NCI-H1092 (cell line): ENCODE results near the gene CENPVL1.
"Not testable (repeated sequence)": the region's sequence is repeated elsewhere in the genome, so short reads cannot be mapped to it uniquely, and the experiment has no call there.

ENCODE experiments used
- DNase-seq: peaks from one replicate; lab custom pipeline; 2025; lab: John Stamatoyannopoulos, UW

Gene CENPVL1

DNA sequence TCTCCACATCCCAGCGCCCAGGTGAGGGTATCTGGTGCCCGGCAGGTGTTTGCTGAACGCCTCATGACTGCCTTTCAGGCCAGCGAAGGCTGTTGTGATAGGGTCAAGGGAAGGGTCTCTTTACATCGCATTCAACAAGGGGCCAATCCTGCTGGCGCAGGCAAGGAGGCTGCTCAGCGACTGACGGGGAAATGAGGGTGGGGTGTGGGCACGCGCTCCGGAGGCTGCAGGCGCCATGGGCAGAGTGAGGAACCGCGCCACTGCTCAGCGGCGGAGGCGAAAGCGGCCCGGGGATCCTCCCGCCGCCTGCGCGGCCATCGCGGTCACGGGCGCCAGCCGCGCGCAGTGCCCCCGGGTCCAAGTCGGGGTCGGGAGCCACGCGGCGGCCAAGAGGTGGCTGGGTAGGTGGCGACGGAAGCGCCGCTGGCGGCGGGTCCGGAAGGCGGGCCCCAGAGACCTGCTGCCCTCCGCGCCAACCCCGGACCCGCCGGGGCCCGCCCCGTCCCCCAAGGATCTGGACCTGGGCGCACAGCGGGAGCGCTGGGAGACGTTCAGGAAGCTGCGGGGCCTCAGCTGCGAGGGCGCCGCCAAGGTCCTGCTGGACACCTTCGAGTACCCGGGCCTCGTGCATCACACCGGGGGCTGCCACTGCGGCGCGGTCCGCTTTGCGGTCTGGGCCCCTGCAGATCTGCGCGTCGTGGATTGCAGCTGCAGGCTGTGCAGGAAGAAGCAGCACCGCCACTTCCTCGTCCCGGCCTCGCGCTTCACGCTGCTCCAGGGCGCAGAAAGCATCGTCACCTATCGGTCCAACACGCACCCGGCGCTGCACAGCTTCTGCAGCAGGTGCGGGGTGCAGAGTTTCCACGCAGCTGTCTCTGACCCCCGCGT lies at the start of gene CENPVL1:
TSS of gene CENPVL1 (plus strand) at position 236 of the 888 bp plus-strand sequence. CDS start at position 236, 0 bp downstream.
- DNase-seq: not testable (repeated sequence)

DNA sequence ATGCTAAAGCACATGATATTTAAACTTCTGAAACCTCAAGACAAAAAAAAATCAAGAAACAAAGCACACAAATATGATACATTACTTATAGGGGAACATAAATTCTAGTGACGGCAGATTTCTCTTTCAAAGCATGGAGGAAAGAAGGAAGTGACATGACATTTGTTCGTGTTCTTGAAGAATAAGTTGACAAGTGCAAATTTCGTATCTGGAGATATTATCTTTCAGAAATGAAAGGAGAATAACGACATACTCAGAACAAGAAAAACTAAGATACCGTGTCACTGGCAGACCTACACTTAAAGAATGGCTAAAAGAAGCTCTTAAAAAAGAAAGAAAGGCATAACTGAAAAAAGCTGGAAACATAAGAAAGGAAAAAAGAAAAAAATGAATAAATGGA lies 44.3 kb upstream of the CENPVL1 start:
- DNase-seq: no peak

DNA sequence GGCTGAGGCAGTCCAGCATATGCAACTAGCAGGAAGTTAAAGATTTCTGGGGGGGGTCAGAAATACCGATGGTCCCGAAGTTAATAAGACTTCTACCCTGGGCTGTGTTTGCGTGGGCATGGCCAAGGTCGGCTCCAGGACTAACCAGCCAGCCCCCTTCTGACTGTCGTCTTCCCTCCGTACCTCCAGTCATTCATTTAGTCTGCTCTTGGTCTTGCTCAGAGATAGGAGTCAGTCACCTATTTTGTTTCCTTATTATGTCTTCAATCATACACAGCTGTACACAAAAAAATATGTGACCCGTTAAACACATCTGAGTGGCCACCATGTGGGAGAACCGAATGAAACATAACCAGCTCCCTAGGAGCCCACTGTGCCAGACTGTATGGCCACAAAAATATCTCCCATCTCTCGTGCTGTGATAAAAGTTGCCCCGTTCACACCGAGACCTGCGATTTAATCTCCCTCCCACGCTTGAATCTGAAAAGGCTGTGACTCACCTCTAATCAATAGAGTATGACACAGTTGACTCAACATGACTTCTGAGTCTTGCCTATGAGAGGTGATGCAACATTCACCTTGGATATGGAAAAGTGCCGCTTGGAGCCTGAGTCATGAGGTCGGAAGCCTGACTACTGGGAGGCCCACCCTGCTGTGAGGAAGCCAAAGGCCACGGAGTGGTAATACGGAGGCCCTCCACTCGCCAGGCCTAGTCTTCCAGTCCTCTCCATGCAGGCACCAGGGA lies 30.5 kb upstream of the CENPVL1 start:
- not testable (repeated sequence) for DNase-seq

DNA sequence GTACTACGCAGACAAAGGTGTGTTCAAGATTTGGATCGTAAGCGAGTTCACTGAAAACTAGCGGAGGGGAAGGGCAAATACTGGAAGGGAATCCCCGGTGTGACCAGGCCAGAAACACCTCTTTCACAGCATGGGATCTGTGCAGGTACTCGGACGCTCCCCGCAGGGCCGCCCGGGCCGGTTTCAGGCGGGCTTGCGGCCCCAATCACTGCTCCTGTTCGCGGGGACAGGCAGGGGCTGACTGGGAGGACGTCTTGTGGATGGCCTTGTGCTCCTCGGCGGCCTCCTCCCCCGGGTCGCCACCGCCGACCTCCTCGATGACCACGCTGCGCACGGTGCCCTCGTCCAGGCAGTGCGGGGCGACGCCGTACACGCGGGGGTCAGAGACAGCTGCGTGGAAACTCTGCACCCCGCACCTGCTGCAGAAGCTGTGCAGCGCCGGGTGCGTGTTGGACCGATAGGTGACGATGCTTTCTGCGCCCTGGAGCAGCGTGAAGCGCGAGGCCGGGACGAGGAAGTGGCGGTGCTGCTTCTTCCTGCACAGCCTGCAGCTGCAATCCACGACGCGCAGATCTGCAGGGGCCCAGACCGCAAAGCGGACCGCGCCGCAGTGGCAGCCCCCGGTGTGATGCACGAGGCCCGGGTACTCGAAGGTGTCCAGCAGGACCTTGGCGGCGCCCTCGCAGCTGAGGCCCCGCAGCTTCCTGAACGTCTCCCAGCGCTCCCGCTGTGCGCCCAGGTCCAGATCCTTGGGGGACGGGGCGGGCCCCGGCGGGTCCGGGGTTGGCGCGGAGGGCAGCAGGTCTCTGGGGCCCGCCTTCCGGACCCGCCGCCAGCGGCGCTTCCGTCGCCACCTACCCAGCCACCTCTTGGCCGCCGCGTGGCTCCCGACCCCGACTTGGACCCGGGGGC lies 28.2 kb upstream of the CENPVL1 start:
- not testable (repeated sequence) for DNase-seq

DNA sequence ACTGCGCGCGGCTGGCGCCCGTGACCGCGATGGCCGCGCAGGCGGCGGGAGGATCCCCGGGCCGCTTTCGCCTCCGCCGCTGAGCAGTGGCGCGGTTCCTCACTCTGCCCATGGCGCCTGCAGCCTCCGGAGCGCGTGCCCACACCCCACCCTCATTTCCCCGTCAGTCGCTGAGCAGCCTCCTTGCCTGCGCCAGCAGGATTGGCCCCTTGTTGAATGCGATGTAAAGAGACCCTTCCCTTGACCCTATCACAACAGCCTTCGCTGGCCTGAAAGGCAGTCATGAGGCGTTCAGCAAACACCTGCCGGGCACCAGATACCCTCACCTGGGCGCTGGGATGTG lies 27.6 kb upstream of the CENPVL1 start, which contains the start of gene CENPVL2:
TSS of gene CENPVL2 (minus strand) at position 112 of the 343 bp plus-strand sequence. CDS start at position 112, 0 bp downstream.
- not testable (repeated sequence) for DNase-seq

DNA sequence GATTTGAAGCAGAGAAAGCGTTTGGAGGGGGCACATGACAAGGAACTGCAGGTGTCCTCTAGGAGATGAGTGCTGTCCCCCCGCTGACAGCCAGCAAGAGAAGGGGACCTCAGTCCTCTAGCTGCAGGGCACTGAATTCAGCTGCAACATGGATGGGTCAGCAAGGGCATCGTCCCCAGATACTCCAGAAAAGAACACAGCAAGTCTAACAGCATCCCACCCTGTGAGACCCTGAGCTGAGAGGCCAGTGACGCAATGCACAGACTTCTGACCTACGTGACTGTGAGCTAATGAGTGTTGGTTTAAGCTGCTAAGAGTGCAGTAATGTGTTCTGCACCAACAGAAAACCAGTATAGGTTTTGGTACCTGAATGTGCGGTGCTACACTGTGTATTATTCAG lies 16.1 kb upstream of the CENPVL1 start:
- no peak for DNase-seq

DNA sequence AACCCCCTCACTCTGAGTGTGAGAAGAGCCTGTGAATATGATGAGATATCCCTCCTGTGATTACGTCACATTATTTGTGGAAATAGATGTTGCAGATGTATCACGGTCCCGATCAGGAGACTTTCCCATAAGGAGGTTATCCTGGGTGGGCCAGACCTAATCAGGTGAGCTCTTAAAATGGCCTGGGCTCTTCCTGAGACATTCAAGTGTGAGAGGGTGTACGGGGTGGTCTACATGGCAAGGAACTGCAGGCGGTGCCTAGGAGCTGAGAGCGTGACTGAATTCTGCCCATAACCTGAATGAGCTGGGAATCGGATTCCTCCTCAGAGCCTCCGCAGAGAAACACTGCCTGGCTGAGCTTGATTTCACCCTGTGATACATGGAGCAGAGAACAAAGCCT lies 12.9 kb upstream of the CENPVL1 start:
- DNase-seq: no peak

DNA sequence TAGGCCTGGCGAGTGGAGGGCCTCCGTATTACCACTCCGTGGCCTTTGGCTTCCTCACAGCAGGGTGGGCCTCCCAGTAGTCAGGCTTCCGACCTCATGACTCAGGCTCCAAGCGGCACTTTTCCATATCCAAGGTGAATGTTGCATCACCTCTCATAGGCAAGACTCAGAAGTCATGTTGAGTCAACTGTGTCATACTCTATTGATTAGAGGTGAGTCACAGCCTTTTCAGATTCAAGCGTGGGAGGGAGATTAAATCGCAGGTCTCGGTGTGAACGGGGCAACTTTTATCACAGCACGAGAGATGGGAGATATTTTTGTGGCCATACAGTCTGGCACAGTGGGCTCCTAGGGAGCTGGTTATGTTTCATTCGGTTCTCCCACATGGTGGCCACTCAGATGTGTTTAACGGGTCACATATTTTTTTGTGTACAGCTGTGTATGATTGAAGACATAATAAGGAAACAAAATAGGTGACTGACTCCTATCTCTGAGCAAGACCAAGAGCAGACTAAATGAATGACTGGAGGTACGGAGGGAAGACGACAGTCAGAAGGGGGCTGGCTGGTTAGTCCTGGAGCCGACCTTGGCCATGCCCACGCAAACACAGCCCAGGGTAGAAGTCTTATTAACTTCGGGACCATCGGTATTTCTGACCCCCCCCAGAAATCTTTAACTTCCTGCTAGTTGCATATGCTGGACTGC lies 2.8 kb downstream of the CENPVL1 start:
- DNase-seq: not testable (repeated sequence)

DNA sequence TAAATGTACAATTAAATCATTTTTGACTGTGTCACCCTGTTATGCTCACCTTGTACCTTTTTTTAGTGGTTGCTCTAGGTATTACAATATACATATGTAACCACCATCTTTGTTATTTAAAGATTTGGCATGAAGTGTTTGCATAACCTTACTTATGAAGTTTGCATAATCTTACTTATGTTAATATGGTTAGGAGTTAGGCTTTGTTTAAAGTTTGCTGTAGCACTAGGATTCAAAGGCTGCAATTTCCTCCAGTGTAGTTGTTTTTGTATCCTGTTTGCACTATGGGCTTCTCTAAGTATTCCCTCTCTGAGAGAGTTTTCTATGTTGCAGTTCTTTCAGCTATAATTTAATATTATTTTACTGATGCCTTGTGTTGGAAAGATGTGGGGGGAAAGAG lies 17.9 kb downstream of the CENPVL1 start:
- no peak for DNase-seq

DNA sequence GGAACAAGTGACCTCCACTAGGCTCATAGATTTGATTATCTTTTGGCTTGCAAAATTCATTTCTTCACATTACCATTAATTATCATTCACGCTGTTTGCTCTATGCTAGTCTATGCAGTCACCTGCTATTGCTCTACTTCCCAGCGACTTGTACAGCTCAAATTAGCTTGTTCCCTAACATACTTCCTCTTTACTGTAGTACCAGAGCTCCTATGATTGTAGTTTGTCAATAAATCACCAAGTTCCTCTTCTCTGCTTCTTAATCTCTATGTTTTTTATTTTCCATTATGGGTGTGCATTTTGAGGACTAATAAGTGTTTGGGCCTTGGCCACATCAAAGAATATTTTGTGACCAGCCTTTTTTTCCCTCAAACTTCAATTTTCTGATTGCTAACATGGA lies 26.8 kb downstream of the CENPVL1 start:
- no peak for DNase-seq

DNA sequence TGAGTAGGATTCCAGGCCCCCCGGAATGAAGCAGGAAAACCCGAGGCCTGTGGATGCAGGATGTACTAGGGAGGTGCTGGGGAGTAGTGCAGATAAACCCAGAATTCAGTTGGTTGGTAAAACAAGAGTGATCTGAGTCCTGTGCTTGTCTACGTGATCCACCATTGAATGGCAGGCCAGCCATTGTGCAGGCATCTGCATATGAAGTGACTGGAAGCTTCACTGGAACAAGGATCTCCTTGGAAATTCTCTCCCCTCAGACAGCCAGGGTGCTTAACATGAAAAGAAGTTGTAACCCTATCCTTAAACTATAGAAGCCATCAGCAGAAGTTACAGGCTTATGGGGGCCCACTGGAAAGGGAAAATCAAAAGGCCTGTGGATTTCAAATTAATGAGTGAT lies 32.3 kb downstream of the CENPVL1 start:
- no peak for DNase-seq

DNA sequence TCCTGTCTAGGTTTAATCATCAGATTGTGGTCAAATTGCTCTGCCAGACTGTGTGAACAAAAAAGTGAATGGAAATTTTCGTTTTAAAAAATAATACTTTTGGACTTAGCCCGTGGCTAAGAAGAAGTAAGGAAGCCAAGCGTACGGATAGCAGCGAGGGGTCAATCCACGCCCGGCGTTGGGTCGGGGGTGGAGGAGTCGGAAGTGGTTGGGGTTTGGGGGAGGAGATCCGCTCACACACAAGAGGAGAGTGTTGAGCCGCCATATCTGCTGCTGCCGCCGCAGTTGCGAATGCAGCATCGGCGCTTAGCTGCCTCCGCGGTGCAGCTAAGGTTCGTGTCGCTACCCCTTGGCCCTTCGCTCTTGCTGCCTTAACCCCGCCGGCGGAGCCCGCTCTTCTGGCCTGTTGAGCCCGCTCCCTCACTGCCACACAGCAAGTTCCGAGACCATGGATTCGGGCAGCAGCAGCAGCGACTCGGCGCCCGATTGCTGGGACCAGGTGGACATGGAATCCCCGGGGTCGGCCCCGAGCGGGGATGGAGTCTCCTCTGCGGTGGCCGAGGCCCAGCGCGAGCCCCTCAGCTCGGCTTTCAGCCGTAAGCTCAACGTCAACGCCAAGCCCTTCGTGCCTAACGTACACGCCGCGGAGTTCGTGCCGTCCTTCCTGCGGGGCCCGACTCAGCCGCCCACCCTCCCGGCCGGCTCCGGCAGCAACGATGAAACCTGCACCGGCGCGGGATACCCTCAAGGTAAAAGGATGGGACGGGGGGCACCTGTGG lies 33.1 kb downstream of the CENPVL1 start, which contains the start of gene GSPT2:
TSS of gene GSPT2 (plus strand) at position 264 of the 779 bp plus-strand sequence. CDS start at position 449, 185 bp downstream.
- peak; percentile 63 for DNase-seq

DNA sequence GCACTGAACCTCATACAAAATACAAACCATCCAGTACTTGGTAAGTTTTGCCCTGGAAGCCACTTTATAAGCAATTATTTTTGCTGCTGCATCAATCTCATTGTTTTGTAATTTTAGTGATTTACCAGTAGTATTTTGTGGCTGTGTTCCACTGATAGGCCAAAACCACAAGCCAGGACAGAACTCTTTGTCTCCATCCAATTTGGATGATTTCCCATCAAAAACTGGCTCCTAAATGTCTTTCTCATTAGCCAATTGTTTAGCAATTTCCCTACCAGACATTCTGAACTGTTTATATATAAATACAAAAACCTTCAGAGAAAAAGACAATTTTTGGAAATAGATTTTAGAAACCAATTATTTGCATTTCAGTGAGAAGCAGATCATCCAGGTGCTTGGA lies 37.4 kb downstream of the CENPVL1 start:
- DNase-seq: no peak

DNA sequence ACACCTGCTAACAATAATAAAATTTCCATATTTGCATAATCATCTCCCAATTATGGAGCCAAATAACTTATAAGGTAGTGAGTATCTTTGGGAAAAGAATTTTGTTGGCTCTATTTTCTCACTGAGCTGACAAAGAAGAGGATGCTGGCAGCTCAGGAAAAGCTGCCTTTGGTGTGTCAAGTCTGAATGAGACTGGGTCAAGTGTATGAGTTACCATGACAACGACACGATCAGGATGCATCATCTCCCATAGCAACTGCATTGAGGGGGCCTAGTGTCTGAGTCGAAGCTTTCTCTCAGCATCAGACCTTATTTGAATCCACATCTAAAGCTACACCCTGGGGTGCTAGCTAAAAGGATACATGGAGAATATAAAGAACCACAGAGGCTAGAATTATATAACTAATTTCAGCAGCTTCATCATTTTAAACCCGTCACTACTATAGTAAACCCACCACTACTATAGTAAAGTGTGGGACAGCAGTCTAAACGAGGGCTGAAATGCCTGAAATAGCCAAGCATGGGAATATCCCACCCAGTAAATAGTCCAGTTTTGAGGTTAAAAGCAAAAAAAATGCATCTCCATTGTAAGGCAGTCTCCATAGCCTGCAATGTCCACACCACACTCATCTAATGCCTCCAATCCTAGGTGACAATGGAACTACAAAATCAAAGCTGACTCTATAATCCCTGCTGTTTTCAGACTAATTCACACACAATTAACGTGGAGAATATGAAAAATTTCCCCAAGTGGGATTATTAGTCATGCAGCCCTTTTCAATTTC lies 48.9 kb downstream of the CENPVL1 start:
- DNase-seq: peak; percentile 85

DNA sequence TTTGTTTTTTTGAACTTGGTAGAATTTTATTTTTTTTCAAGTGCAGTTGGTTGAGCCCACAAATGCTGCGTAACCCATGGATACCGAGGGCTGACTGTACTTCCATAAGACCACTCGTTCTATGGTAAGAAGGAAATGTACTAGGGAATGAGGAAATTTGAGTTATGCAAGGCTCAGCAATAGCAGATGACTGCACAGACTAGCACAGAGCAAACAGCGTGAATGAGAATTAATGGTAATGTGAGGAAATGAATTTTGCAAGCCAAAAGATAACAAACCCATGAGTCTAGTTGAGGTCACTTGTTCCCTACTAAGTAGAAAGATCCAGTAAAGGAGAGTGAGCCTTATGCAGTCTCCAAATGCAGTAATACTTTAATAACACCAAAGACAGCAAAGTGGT lies 50.3 kb downstream of the CENPVL1 start:
- no peak for DNase-seq
